OCI-LY3 (cell line): Measurements from ENCODE around the gene SCUBE3.

ENCODE experiments used
- H2AFZ ChIP-seq: fragments of 200-600, 300-600 bp; shearing (Covaris generic); 2 replicates; pipeline ENCODE4 v1.6.0; 2014; ENCODE audit warnings: antibody characterized with exemption, low read depth, low read length
- H3K27ac ChIP-seq: fragments of 200-600, 300-600 bp; sonication (generic); 2 replicates; pipeline ENCODE4 v1.5.1; 2014; ENCODE audit warnings: mild to moderate bottlenecking, low read length, moderate library complexity, mixed read lengths
- H3K27me3 ChIP-seq: fragments of 200-600, 300-600 bp; sonication (generic); 2 replicates; pipeline ENCODE4 v1.6.1; 2014; ENCODE audit warnings: low read depth, low read length, mixed read lengths
- H3K36me3 ChIP-seq: fragments of 200-600, 300-600 bp; sonication (generic); replicated peaks from 2 replicates; pipeline ENCODE3; 2014; ENCODE audit warnings: low read depth, low read length, mixed read lengths
- H3K4me1 ChIP-seq: fragments of 300-600, 200-600 bp; sonication (generic); 2 replicates; pipeline ENCODE4 v1.6.1; 2014; ENCODE audit warnings: low read length, mixed read lengths
- H3K4me2 ChIP-seq: fragments of 200-600, 300-600 bp; sonication (generic); 2 replicates; pipeline ENCODE4 v1.6.1; 2014; ENCODE audit warnings: low read length, mixed read lengths
- H3K4me3 ChIP-seq: fragments of 300-600, 200-600 bp; sonication (generic); 2 replicates; pipeline ENCODE4 v1.5.1; 2014; ENCODE audit warnings: antibody characterized with exemption, mild to moderate bottlenecking, low read length, moderate library complexity
- H3K79me2 ChIP-seq: fragments of 300-600, 200-600 bp; shearing (Covaris generic); 2 replicates; pipeline ENCODE4 v1.6.1; 2014; ENCODE audit warnings: mild to moderate bottlenecking, low read length, mixed read lengths
- H3K9ac ChIP-seq: fragments of 300-600, 200-600 bp; shearing (Covaris generic); 2 replicates; pipeline ENCODE4 v1.6.0; 2014; ENCODE audit warnings: mild to moderate bottlenecking, low read length, moderate library complexity
- H3K9me3 ChIP-seq: fragments of 200-600, 300-600 bp; shearing (Covaris generic); 2 replicates; pipeline ENCODE4 v1.6.1; 2014; ENCODE audit warnings: low read length, mixed read lengths; ENCODE audit not compliant: insufficient read depth
- H4K20me1 ChIP-seq: fragments of 200-600, 300-600 bp; sonication (generic); 2 replicates; pipeline ENCODE4 v1.6.1; 2016; ENCODE audit warnings: low read length, mixed read lengths; ENCODE audit not compliant: insufficient read depth
- CTCF ChIP-seq: fragments of 200-600, 300-600 bp; sonication (generic); IDR thresholded peaks from 2 replicates; pipeline ENCODE4 v1.5.1; 2014; ENCODE audit warnings: antibody characterized with exemption, low read length, low read depth
- EZH2phosphoT487 ChIP-seq: fragments of 200-600 bp; shearing (Covaris generic); IDR thresholded peaks from 2 replicates; pipeline ENCODE4 v1.6.1; 2018; ENCODE audit warnings: antibody characterized with exemption, mixed run types, low read depth

SCUBE3 gene

GRCh38 chr6:35195120-35195780 lies 18.5 kb upstream of the SCUBE3 start:
- no peak for TF ChIP-seq CTCF
- no peak overlapping the region for H3K4me3 ChIP-seq

GRCh38 chr6:35197196-35197595 lies 16.6 kb upstream of the SCUBE3 start:
- Histone ChIP-seq H3K9me3 (no peaks in the 10 kb centered on the region), H3K4me1 (no peaks in the 10 kb centered on the region), H4K20me1 (no peaks in the 10 kb centered on the region), H3K27ac (no peak overlapping the region), H3K79me2 (no peaks in the 10 kb centered on the region), H2AFZ (no peak overlapping the region), H3K4me2 (no peak overlapping the region), H3K9ac (no peak overlapping the region), H3K4me3 (no peak overlapping the region), H3K27me3 (no peaks in the 10 kb centered on the region), H3K36me3 (no peaks in the 10 kb centered on the region)
- TF ChIP-seq EZH2phosphoT487 (no peak), CTCF (no peak)

More at GRCh38 chr6:35195120-35195780, 18.5 kb upstream of the SCUBE3 start:
- Histone ChIP-seq H3K9ac (no peak overlapping the region), H3K27me3 (no peaks in the 10 kb centered on the region), H2AFZ (no peak overlapping the region), H3K36me3 (no peaks in the 10 kb centered on the region), H3K4me2 (no peak overlapping the region), H3K9me3 (no peaks in the 10 kb centered on the region), H3K27ac (no peak overlapping the region), H3K79me2 (no peaks in the 10 kb centered on the region), H3K4me1 (no peaks in the 10 kb centered on the region), H4K20me1 (no peaks in the 10 kb centered on the region)

- Histone ChIP-seq H3K4me3 (no peak overlapping the region), H3K36me3 (no peaks in the 10 kb centered on the region), H2AFZ (no peak overlapping the region), H3K79me2 (no peaks in the 10 kb centered on the region), H3K9ac (no peak overlapping the region), H3K27ac (no peak overlapping the region), H3K27me3 (no peaks in the 10 kb centered on the region), H4K20me1 (no peaks in the 10 kb centered on the region), H3K9me3 (no peaks in the 10 kb centered on the region), H3K4me2 (no peak overlapping the region), H3K4me1 (no peaks in the 10 kb centered on the region)
- no peak for TF ChIP-seq CTCF
Observed at GRCh38 chr6:35199866-35200265, 13.9 kb upstream of the SCUBE3 start.

- peaks cover 13% of the 10 kb centered on the region for H3K27me3 ChIP-seq
- H3K79me2 ChIP-seq, result no peaks in the 10 kb centered on the region
- no peak overlapping the region for H3K27ac ChIP-seq
- no peaks in the 10 kb centered on the region for H3K4me1 ChIP-seq
- no peaks in the 10 kb centered on the region for H4K20me1 ChIP-seq
- H3K9me3 ChIP-seq, result no peaks in the 10 kb centered on the region
- no peak overlapping the region for H3K4me3 ChIP-seq
- H2AFZ ChIP-seq, result no peak overlapping the region
- H3K9ac ChIP-seq, result no peak overlapping the region
- no peak overlapping the region for H3K4me2 ChIP-seq
- H3K36me3 ChIP-seq, result no peaks in the 10 kb centered on the region
- TF ChIP-seq EZH2phosphoT487, result no peak
- no peak for TF ChIP-seq CTCF
Observed at GRCh38 chr6:35202066-35202546, 11.7 kb upstream of the SCUBE3 start.
